Endothelial cell of umbilical vein (primary cell): ENCODE measurements around the gene STXBP2. TPM values are rescaled to one million over a fixed set of nuclear protein-coding genes. Genes with fewer than 3 reads are reported as not detected.
A peak's percentile ranks its signal among the peaks of the same experiment; 100 is the strongest.

Source experiments
- BruUV-seq: library from RNA; stranded (reverse); fragments of 400-500 nt; replicated peaks from 2 replicates; lab custom pipeline; 2021; lab: Mats Ljungman, UMichigan
- CTCF ChIA-PET: fragments of 300-600, 350-600 bp; sonication (Branson Sonifier 250); formaldehyde crosslinking; loops from one replicate; lab custom pipeline; 2021; ENCODE audit warnings: antibody characterized with exemption, inconsistent platforms; lab: Charles Lee
- POLR2A ChIA-PET: fragments of 300-600, 350-600 bp; sonication (Branson Sonifier 250); formaldehyde crosslinking; loops from one replicate; lab custom pipeline; 2021; ENCODE audit warnings: antibody characterized with exemption, inconsistent platforms; lab: Charles Lee
- DNase-seq: peaks from one replicate; pipeline ENCODE4 v3.0.0-alpha.2; 2011; ENCODE audit warnings: low read depth, low spot score
- FAIRE-seq: peaks from 2 replicates; lab custom pipeline; 2011; peaks lifted over from hg19 to GRCh38; lab: Jason Lieb, UNC
- H2AFZ ChIP-seq: 2 replicates; pipeline ENCODE4 v1.6.0; 2012; ENCODE audit warnings: low read depth, low read length, control low read depth, inconsistent platforms
- H3K27ac ChIP-seq: 2 replicates; pipeline ENCODE4 v1.5.1; 2011; ENCODE audit warnings: low read depth, mild to moderate bottlenecking, control low read depth, low read length, moderate library complexity; ENCODE audit not compliant: insufficient read depth
- H3K27me3 ChIP-seq, 2 experiments: 2 replicates each; pipeline versions ENCODE4 v1.6.0 to v1.6.1; 2011; ENCODE audit warnings: low read length in 2 of 2, mixed read lengths in 1 of 2; ENCODE audit not compliant: control insufficient read depth in 2 of 2, insufficient read depth in 2 of 2
- H3K36me3 ChIP-seq, 2 experiments: 2 replicates in 1 of 2; 3 replicates in 1 of 2; pipeline ENCODE4 v1.5.1; 2011; ENCODE audit warnings: low read length in 2 of 2, mild to moderate bottlenecking in 1 of 2, moderate library complexity in 1 of 2; ENCODE audit not compliant: control insufficient read depth in 2 of 2, insufficient read depth in 2 of 2; ENCODE audit errors: extremely low read depth in 1 of 2
- H3K4me1 ChIP-seq: 3 replicates; pipeline ENCODE4 v1.5.1; 2011; ENCODE audit warnings: mild to moderate bottlenecking, low read length; ENCODE audit not compliant: control insufficient read depth, insufficient read depth; ENCODE audit errors: extremely low read depth
- H3K4me2 ChIP-seq: 2 replicates; pipeline ENCODE4 v1.6.1; 2011; ENCODE audit warnings: low read length, control low read depth, mixed read lengths; ENCODE audit not compliant: insufficient read depth
- H3K4me3 ChIP-seq, 3 experiments: fragments of 200-600 bp in 1 of 3; sonication (generic), shearing (Covaris generic) in 1 of 3; replicated peaks in 1 of 3; 2 replicates each; pipeline ENCODE4 v1.5.1; 2011 to 2016; ENCODE audit warnings: control low read depth in 3 of 3, low read length in 3 of 3, mild to moderate bottlenecking in 2 of 3, inconsistent platforms in 1 of 3, low read depth in 1 of 3, moderate library complexity in 1 of 3; ENCODE audit not compliant: insufficient read depth in 1 of 3
- H3K79me2 ChIP-seq: 2 replicates; pipeline ENCODE4 v1.6.0; 2012; ENCODE audit warnings: low read length, inconsistent platforms; ENCODE audit not compliant: control insufficient read depth, insufficient read depth
- H3K9ac ChIP-seq: replicated peaks from 2 replicates; pipeline ENCODE3; 2011; ENCODE audit warnings: low read length, control low read depth; ENCODE audit not compliant: insufficient read depth; ENCODE audit errors: extremely low read depth
- H3K9me1 ChIP-seq: replicated peaks from 3 replicates; pipeline ENCODE4 v1.6.0; 2011; ENCODE audit warnings: mild to moderate bottlenecking, low read length; ENCODE audit not compliant: control insufficient read depth, insufficient read depth; ENCODE audit errors: extremely low read depth
- H3K9me3 ChIP-seq: replicated peaks from 2 replicates; pipeline ENCODE4 v1.5.1; 2012; ENCODE audit warnings: low read length, inconsistent platforms; ENCODE audit not compliant: control insufficient read depth, insufficient read depth
- H4K20me1 ChIP-seq: replicated peaks from 2 replicates; pipeline ENCODE3; 2011; ENCODE audit warnings: mild to moderate bottlenecking, low read length; ENCODE audit not compliant: control insufficient read depth, insufficient read depth; ENCODE audit errors: extremely low read depth
- CTCF ChIP-seq, 2 donors: IDR thresholded peaks; 1 replicate in 1 of 2; 2 replicates in 1 of 2; pipeline ENCODE4 v1.5.1; 2011; ENCODE audit warnings: low read length in 2 of 2, mild to moderate bottlenecking in 2 of 2, moderate library complexity in 2 of 2, control low read depth in 1 of 2, inconsistent platforms in 1 of 2, low read depth in 1 of 2; ENCODE audit not compliant: insufficient read depth in 1 of 2; ENCODE audit errors: extremely low read depth in 1 of 2
- EZH2 ChIP-seq: IDR thresholded peaks from 2 replicates; pipeline ENCODE4 v1.6.1; 2012; ENCODE audit warnings: borderline replicate concordance, low read depth, mild to moderate bottlenecking, moderate library complexity, low read length, inconsistent platforms; ENCODE audit not compliant: severe bottlenecking
- JUN ChIP-seq: IDR thresholded peaks from 2 replicates; pipeline ENCODE4 v1.6.1; 2011; ENCODE audit warnings: borderline replicate concordance, low read depth; ENCODE audit not compliant: insufficient read length, insufficient read depth
- MAX ChIP-seq: IDR thresholded peaks from 2 replicates; pipeline ENCODE4 v1.6.1; 2011; ENCODE audit not compliant: insufficient read depth, insufficient read length
- POLR2A ChIP-seq: IDR thresholded peaks from 2 replicates; pipeline ENCODE4 v1.6.1; 2012; ENCODE audit warnings: low read depth, mild to moderate bottlenecking, control low read depth, low read length
- POLR2AphosphoS5 ChIP-seq: IDR thresholded peaks from 2 replicates; pipeline ENCODE4 v1.6.1; 2012; ENCODE audit warnings: low read depth, mild to moderate bottlenecking, control low read depth, low read length, moderate library complexity; ENCODE audit not compliant: insufficient read depth
- dilution Hi-C: fragments of 300-500 bp; cut with MboI; formaldehyde crosslinking; loops from one replicate; pipeline ENCODE4 v1.15.0; 2019; ENCODE audit warnings: low sequenced_read_pairs; ENCODE audit not compliant: extremely low pct_ligation_motif_present
- intact Hi-C: fragments of 100-400 bp; cut with micrococcal nuclease; formaldehyde crosslinking; loops from one replicate; pipeline ENCODE4 v1.10.0; 2022
- polyA plus RNA-seq, 4 experiments: library from polyadenylated mRNA; depleted of rRNA in 3 of 4; stranded (reverse) in 3 of 4; unstranded in 1 of 4; fragments of >200 nt; gene quantifications; 2 replicates each; pipeline versions ENCODE4 v1.2.1 to v1.2.3, GENCODE V29; 2011 to 2012; ENCODE audit warnings: missing spikeins in 1 of 4
- total RNA-seq: library from RNA; stranded (reverse); gene quantifications from 2 replicates; pipeline ENCODE4 v1.2.3, GENCODE V29; 2021

Gene STXBP2
- total and polyA plus RNA-seq, 2 donors (not counting 3 experiments of a cell fraction or from before 2014, with no cell fraction given), result 70.0 to 105 TPM

GRCh38 chr19:7652061-7652641 lies 15.2 kb downstream of the STXBP2 start:
- DNase-seq (peak; percentile 79), FAIRE-seq (peak; percentile 85)
- Histone ChIP-seq H3K27me3 (peaks cover 0 to 2% of the 10 kb centered on the region in 2 experiments), H3K9ac (no peak overlapping the region), H3K36me3 (no peaks in the 10 kb centered on the region), H3K9me3 (no peaks in the 10 kb centered on the region), H4K20me1 (no peaks in the 10 kb centered on the region), H3K79me2 (no peaks in the 10 kb centered on the region), H3K4me1 (peaks cover 14% of the 10 kb centered on the region), H3K4me3 (peak overlapping the region in 1 of 3 experiments; percentile 62), H3K4me2 (peak overlapping the region; percentile 90), H3K27ac (no peak overlapping the region), H2AFZ (peak overlapping the region; percentile 99), H3K9me1 (no peaks in the 10 kb centered on the region)
- no TSS peak for BruUV-seq
- ChIA-PET POLR2A (no interaction called here), CTCF (interaction anchor here (0.7 to 5.1 kb wide), 10 partner anchors 9 to 298 kb away, joined by 3 to 49 read pairs (median 7); partner anchors contain the start of gene TRAPPC5)
- intact Hi-C loops (loop anchor here (1.0 kb wide), 2 partner anchors 28 to 147 kb away; partner anchors contain the start of gene TRAPPC5), dilution Hi-C loops (no loop called here)
- TF ChIP-seq POLR2AphosphoS5, result no peak
- no peak for TF ChIP-seq EZH2
- TF ChIP-seq CTCF (IDR thresholded peaks at IDR 0.05; ENCODE audit: extremely low read depth in 1 of 2, insufficient read depth in 1 of 2, low read depth in 1 of 2, low read length in 2 of 2), result peak; percentile 90 to 99
- TF ChIP-seq POLR2A, result no peak
- no peak for TF ChIP-seq JUN
- no peak for TF ChIP-seq MAX
